DND-41 (cell line): ENCODE measurements around the gene ZNF3.

Experiments used
- CTCF ChIP-seq: IDR thresholded peaks from 2 replicates; pipeline ENCODE4 v1.5.1; 2012; ENCODE audit warnings: borderline replicate concordance, low read length, moderate library complexity, mild to moderate bottlenecking; ENCODE audit not compliant: poor library complexity, severe bottlenecking; ENCODE audit errors: extremely low read depth
- EZH2 ChIP-seq: IDR thresholded peaks from 3 replicates; pipeline ENCODE4 v1.6.1; 2012; ENCODE audit warnings: borderline replicate concordance, low read depth, mild to moderate bottlenecking, moderate library complexity, low read length, inconsistent platforms; ENCODE audit not compliant: severe bottlenecking

GRCh38 chr7:100057006-100057405 is 24.5 kb downstream of the ZNF3 start:
- TF ChIP-seq EZH2 (no peak), CTCF (no peak)
